A673 (cell line): ENCODE results near the gene NAV2. TPM values are rescaled to one million over a fixed set of nuclear protein-coding genes. Genes with fewer than 3 reads are reported as not detected.

Experiments
- BruUV-seq: library from RNA; stranded (reverse); fragments of 400-500 nt; replicated peaks from 2 replicates; lab custom pipeline; 2021; lab: Mats Ljungman, UMichigan
- CTCF ChIA-PET: fragments of 300-600 bp; sonication (Branson Sonifier 250); formaldehyde crosslinking; loops from one replicate; lab custom pipeline; 2022; ENCODE audit warnings: antibody characterized with exemption; lab: Charles Lee
- POLR2A ChIA-PET: fragments of 300-600 bp; sonication (Branson Sonifier 250); formaldehyde crosslinking; loops from one replicate; lab custom pipeline; 2022; ENCODE audit warnings: antibody characterized with exemption; ENCODE audit not compliant: low non-redundant PET; lab: Charles Lee
- DNase-seq: peaks from one replicate; pipeline ENCODE4 v3.0.0-alpha.2; 2015; ENCODE audit warnings: low spot score
- H3K27ac ChIP-seq: fragments of 200-600 bp; sonication (generic); 2 replicates; pipeline ENCODE4 v1.5.1; 2016; ENCODE audit warnings: mixed run types, low read depth, mild to moderate bottlenecking, mixed read lengths, antibody characterized with exemption, low read length; ENCODE audit not compliant: poor library complexity, severe bottlenecking
- H3K27me3 ChIP-seq: fragments of 200-600 bp; sonication (generic); replicated peaks from 2 replicates; pipeline ENCODE4 v1.6.1; 2017; ENCODE audit warnings: mixed run types, low read depth, mild to moderate bottlenecking, mixed read lengths, antibody characterized with exemption, low read length; ENCODE audit not compliant: insufficient read depth, poor library complexity
- H3K36me3 ChIP-seq: fragments of 200-600 bp; sonication (generic); 2 replicates; pipeline ENCODE4 v1.6.1; 2016; ENCODE audit warnings: mixed run types, mild to moderate bottlenecking, mixed read lengths, antibody characterized with exemption, low read length; ENCODE audit not compliant: insufficient read depth, poor library complexity, severe bottlenecking
- H3K4me1 ChIP-seq: fragments of 200-600 bp; sonication (generic); 2 replicates; pipeline ENCODE4 v1.6.1; 2017; ENCODE audit warnings: mixed run types, mild to moderate bottlenecking, mixed read lengths, antibody characterized with exemption, low read length; ENCODE audit not compliant: insufficient read depth, poor library complexity, severe bottlenecking
- H3K4me3 ChIP-seq: fragments of 200-600 bp; sonication (generic); 2 replicates; pipeline ENCODE4 v1.5.1; 2016; ENCODE audit warnings: low read depth, mixed run types, mild to moderate bottlenecking, mixed read lengths, low read length; ENCODE audit not compliant: poor library complexity, severe bottlenecking
- H3K9me3 ChIP-seq: fragments of 200-600 bp; sonication (generic); 2 replicates; pipeline ENCODE4 v1.6.1; 2016; ENCODE audit warnings: mixed run types, low read depth, mild to moderate bottlenecking, mixed read lengths, antibody characterized with exemption, low read length; ENCODE audit not compliant: poor library complexity, severe bottlenecking
- CTCF ChIP-seq: fragments of 300-800, 200-600 bp; sonication (generic); conservative IDR thresholded peaks from 2 replicates; pipeline ENCODE4 v1.5.1; 2017; ENCODE audit warnings: low read depth, mild to moderate bottlenecking, antibody characterized with exemption, low read length, moderate library complexity, mixed read lengths
- EZH2 ChIP-seq: fragments of 200-600 bp; sonication (generic); IDR thresholded peaks from 2 replicates; pipeline ENCODE4 v1.6.1; 2017; ENCODE audit warnings: borderline replicate concordance, low read depth, mild to moderate bottlenecking, mixed read lengths, antibody characterized with exemption, low read length; ENCODE audit not compliant: poor library complexity, severe bottlenecking
- intact Hi-C: fragments of 100-400 bp; cut with micrococcal nuclease; formaldehyde crosslinking; loops from one replicate; pipeline ENCODE4 v1.10.0; 2022; ENCODE audit not compliant: unreplicated experiment
- total RNA-seq: library from RNA; stranded (reverse); gene quantifications from 2 replicates; pipeline ENCODE4 v1.2.3, GENCODE V29; 2021

NAV2 gene
- total RNA-seq, 1 experiment from 2014 or later = not detected

- no TSS peak for BruUV-seq
- Histone ChIP-seq H3K27me3 (no peaks in the 10 kb centered on the region), H3K27ac (no peak overlapping the region), H3K4me1 (no peaks in the 10 kb centered on the region), H3K4me3 (no peak overlapping the region), H3K9me3 (no peaks in the 10 kb centered on the region), H3K36me3 (no peaks in the 10 kb centered on the region)
- ChIA-PET CTCF (interaction anchor here (1.0 kb wide), 1 partner anchor 176 kb away, joined by 4 read pairs; no protein-coding TSS in a partner anchor), POLR2A (no interaction called here)
- intact Hi-C loops = loop anchor here (5.0 kb wide), 1 partner anchor 159 kb away; no protein-coding TSS in a partner anchor
- TF ChIP-seq EZH2 (no peak), CTCF (peak; percentile 78)
- peak; percentile 36 for DNase-seq
These were observed 398.5 kb downstream of the NAV2 start for GRCh38 chr11:20110908-20111669.

GRCh38 chr11:20111871-20112270, 399.2 kb downstream of the NAV2 start:
- no peak overlapping the region for H3K27ac ChIP-seq
- H3K36me3 ChIP-seq = no peaks in the 10 kb centered on the region
- POLR2A ChIA-PET = no interaction called here
- H3K4me3 ChIP-seq = no peak overlapping the region
- TF ChIP-seq EZH2 = no peak
- no peak for TF ChIP-seq CTCF
- no TSS peak for BruUV-seq
- no peaks in the 10 kb centered on the region for H3K27me3 ChIP-seq
- intact Hi-C loops = loop anchor here (5.0 kb wide), 1 partner anchor 160 kb away; no protein-coding TSS in a partner anchor
- no peaks in the 10 kb centered on the region for H3K4me1 ChIP-seq
- CTCF ChIA-PET = interaction anchor here (1.0 kb wide), 1 partner anchor 176 kb away, joined by 4 read pairs; no protein-coding TSS in a partner anchor
- no peaks in the 10 kb centered on the region for H3K9me3 ChIP-seq
- no peak for DNase-seq

DNA sequence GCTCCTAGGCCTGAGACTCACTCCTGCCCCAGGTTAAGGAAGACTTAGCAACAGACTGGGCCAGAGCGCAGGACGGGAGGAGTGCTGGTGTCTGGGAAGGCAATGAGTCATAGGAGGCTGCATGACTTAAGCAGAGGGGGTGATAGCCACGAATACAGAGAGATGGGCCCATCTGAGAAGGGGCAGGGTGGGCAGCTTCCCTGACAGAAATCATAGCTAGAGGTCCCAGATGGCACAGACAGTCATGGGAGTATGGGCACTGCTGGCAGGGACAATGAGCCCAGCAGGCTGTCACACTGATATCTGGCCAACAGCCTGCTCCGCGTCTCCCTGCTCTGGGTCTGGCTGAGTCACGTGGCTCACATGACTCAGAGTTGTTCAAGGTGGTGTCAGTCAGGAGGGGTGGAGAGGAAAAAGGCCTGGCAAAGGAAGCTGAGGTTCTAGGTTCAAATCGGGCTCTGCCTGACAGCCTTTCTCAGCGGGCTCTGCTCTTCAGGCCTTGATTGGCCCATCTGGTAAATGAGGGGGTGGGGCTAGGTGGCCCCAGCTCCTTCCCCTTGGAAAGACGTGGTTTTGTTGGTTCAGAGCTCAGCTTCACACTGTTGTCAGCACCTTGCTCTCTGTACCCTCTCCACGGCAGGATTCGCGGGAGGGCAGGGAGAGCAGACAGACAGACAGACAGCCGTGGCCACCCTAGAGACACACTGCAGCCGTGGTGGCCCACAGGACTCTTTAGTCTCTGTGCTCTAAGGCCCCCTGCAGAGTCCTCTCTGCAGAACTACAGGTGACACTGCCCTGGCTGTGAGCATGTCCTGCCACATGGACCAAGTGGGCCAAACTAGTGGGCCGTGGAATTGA, 399.9 kb downstream of the NAV2 start:
- POLR2A ChIA-PET = no interaction called here
- Histone ChIP-seq H3K36me3 (no peaks in the 10 kb centered on the region), H3K27ac (no peak overlapping the region), H3K4me3 (no peak overlapping the region), H3K9me3 (no peaks in the 10 kb centered on the region), H3K27me3 (no peaks in the 10 kb centered on the region), H3K4me1 (no peaks in the 10 kb centered on the region)
- CTCF ChIA-PET = interaction anchor here (1.0 kb wide), 1 partner anchor 177 kb away, joined by 4 read pairs; no protein-coding TSS in a partner anchor
- peak; percentile 53 for DNase-seq
- BruUV-seq = no TSS peak
- no peak for TF ChIP-seq CTCF
- no peak for TF ChIP-seq EZH2
- intact Hi-C loops = loop anchor here (5.0 kb wide), 1 partner anchor 160 kb away; no protein-coding TSS in a partner anchor
